GM19452 (cell line): ENCODE results near the gene YAF2.
A peak's percentile ranks its signal among the peaks of the same experiment; 100 is the strongest.

ENCODE experiments used
- ATAC-seq: cut with Tn5 transposase; IDR thresholded peaks from one replicate; pipeline ENCODE4 v1.9.1; 2021; ENCODE audit not compliant: unreplicated experiment

Gene YAF2

DNA sequence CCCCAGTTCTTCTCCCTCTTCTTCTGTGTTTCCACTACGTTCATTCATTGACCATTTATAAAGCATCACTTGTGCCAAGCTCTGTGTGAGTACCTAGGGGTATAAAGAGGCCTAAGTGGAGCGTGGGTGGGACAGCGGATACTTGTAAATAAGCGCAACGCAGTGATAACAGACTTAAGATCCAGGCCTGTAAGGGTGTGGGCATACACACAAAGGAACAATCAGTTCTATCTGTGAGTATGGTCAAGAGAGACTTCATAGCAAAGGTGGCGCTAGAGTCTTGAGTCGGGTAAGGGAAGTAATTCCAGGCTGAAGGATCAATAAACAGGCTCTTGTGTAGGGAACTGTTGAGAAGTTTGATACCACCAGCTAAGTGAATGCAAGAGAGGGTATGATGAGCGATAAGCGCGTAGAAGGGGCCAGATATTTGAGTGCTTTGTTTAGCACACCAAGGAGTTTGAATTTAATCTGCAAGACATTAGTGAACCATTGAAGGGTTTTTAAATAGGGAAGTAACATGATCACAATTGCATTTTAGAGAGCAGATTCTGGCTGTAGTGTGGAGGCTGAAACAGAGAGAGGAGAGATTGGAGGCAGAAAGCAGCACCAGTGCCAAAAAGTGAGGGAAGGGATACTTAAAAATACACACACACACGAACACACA is 92.4 kb downstream of the YAF2 start:
- ATAC-seq, result no peak

DNA sequence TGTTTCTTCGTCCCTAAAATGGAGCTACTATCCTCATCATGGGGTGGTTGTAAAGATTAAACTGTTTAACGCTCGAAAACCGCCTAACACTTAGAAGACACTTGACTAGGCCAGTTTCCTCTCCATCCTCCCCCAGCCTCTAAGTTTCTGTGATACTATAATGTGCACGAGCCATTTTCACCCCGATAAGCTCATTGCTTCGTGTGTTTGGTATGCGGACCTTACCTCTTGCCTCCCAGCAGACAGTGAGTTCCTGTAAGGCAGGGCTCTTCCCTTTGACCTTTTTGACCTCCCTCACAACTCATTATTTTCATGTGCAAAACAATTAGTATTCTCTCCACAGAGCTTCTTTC is 92.9 kb downstream of the YAF2 start:
- ATAC-seq, result peak; percentile 17

DNA sequence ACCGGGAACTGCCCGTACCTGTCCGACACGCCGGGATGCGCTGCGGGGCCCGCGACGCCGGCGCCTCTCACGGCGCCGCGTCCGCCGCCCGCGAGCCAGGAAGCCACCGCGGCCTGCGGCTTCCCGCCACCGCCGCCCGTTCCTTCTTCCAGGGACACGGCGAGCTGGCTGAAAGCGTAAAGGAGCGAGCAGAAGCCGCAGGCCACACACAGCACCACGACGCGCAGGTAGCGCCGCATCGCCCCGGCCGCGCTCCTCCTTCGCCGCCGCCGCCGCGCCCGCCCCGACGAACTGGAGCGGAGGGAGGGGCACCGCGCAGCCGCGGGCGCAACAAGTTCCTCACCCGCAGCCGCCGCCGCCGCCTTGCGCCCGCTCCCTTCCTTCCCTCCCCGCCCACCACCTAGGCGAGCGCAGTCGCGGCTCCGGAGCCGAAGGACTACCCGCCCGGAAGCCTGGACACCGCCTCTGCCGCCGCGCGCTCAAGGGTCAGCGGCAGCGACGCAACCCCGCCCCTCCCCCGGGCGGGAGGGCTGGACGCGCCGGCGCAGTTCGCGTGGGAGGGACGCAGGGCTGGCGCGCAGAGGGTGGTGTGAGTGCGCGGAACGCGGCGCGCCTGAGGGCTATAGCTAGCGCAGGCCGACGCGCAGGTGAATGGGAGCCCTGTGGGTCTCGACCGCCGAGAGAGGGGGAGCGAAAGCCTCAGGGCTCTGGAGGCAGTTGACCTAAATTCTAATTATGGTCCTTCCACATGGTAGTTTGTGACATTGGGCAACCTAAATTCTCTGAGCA is 93.4 kb downstream of the YAF2 start, which contains the start of gene GXYLT1:
Gene GXYLT1 (minus strand): TSS at position 467 of the 789 bp plus-strand sequence. CDS start 228 bp downstream, at position 239.
- ATAC-seq, result peak; percentile 93

DNA sequence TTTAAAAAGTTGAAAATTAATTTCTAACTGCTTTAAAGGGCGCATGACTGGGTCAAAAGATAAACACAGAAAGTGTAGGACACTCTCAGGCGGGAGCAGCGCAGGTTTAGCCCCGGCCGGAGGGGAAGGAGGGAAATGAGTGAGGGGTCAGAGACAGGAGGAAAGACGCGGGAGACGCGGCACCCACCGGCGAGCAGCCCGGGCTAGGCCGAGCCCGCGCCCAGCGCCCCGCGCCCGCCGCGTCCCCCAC is 94.0 kb downstream of the YAF2 start:
- no peak for ATAC-seq

DNA sequence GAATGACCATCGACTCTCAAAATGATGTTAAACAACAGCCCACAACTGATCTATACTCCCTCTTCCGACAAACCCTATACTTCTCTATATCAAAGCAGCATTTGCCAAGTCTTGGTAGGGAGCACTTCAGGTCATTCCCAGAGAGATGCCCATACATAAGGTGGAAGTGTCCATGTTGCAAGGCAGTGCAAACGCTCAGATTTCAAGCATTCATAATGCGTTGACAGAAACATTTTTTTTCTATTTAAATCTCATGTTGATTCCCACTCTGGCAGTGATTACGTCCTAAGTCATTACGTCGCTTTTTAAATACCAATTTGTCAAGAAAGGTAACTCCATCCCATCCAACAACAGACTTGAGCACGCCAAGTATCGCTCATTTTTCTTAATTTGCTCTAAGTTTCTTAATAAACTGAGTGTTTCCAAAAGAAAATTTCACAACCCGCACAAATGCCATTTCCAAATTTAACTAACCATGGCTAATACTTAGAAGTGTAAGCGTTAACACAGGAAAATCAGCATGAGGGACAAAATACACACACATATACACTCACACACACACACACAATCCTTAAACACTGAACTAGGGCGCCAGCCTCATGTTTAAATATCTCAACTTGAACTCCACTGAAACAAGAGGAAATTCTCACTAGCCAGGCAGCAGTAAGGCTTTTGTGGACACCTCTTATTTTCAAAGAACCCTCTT is 94.4 kb downstream of the YAF2 start:
- ATAC-seq, result no peak

DNA sequence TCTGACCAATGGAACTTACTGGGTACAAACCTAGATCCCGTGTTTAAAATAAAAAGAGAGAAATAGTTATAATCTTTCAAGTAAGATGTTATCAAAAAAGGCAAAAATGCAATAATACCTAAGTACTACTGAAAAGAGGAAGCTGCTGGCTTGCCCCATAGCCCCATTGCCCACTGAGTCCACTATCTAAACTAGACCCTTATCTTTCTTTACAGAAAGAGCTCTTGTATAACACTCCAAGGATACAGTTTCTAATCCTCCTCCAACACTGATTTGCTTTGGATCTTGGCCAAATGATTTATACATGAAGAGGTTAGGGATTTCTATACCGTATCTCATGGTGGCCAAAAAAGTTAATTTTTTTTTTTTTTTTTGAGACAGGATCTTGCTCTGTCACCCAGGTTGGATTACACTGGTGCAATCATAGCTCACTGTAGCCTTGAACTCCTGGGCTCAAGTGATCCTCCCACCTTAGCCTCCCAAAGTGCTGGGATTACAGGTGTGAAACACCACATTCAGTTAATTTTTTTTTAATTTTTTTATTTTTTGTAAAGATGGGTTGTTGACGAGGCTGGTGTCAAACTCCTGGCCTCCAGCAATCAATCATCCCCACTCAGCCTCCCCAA is 96.0 kb downstream of the YAF2 start:
- ATAC-seq, result no peak

DNA sequence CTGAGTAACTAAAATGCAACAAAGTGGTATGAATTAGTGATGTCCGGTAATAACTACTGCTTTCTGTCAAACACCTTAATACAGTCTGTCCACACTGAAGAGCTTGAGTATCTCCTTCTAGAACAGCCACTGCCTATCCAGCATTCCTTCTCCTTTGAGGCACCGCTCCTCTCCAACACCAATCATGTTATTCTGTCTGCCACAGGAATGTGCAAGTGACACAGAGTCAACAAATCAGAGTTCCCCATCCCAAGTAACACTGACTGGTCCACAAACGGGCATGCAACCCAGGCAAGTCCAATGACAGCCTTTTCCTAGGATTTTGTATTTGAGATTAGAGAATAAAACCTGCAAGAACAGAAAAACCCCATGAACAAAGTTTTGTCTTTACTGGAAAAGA is 97.1 kb downstream of the YAF2 start:
- no peak for ATAC-seq

DNA sequence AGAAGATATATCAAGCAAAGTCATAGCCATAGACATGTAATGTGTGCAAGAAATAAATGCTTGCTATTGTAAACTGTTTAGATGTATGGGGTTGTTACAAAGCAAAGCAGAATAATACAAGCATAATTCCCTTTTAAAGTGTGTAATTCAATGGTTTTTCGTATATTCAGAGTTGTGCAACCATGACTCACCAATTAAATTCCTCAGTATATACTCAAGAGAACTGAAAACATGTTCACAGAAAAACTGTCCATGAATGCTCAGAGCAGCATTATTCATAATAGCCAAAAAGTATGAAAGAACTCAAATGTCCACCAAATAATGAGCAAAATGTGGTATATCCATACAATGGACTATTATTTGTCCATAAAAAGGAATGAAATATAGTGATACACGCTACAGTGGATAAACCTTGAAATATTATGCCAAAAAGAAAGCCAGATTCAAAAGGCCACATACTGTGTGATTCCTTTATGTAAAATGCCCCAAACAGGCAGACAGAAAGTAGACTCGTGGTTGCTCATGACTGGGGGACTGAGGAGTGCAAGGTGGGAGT is 102.7 kb downstream of the YAF2 start:
- ATAC-seq, result no peak

DNA sequence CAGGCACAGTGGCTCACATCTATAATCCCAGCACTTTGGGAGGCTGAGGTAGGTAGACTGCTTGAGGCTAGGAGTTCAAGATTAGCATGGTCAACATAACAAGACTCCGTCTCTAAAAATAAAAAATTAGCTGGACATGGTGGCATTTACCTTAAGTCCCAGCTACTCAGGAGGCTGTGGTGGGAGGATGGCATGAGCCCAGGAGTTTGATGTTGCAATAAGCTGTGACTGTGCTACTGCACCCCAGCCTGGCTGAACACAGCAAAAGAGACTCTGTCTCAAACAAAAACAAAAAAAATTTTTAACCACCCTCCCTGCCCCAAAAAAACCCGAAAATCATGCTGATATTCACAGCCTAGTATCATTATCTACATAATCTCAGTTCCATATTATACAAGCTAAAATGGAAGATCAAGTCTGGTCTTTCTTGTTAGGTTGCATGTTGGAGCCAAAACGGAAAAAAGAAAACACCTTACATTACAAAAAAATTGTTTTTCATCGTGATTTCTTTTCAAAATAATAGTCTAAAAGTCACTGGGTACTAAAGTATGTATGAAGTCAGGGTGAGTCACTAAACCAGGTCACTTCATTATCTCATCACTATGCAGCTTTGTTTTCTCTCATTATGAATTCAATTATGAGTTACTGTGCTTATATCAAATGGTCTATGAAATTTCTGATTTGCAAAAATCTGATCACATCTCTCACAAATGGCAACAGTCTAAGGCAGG is 107.2 kb downstream of the YAF2 start:
- no peak for ATAC-seq

DNA sequence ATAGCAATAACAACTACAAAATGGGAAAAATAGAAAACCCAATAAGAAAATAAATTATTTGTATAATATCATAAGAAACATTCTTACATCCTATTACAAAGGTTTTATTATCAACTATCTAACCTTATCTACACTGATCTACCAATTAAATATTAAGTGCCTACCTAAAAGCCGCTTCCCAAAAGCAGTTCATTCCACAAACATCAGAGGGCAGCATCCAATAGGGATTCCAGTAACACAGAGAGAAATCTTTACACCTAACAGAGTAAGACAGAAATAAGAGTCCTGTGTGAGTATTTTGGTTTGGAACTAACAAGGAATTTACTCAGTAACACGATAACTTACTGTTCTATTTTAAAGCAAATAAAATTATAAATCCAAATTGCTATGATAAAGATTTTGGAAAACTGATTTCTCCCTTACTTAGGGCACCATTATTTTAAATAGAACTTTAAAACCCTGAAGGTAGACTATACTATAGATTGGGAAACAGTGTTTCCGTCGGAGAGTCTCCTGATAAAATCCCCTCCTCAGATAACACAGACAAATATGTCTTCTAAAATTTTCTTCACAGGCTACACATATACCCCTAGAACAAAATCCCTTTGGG is 108.3 kb downstream of the YAF2 start:
- ATAC-seq, result no peak

DNA sequence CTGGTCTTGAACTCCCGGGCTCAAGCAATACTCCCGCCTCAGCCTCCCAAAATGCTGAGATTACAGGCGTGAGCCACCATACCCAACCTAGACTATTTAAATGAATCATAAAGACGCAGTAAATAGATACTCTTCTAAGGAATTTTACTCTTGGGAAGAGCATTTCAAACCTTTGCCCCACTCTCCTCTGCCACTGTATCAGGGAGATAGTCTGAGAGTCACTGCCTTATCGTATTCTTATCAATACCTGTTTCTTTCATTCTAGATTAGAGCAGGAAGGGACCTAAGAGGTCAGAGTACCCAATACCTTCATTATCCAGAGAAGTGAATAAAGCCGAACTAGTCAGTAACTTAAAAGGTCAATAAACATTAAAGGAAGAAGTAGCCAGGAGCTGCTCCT is 109.2 kb downstream of the YAF2 start:
- no peak for ATAC-seq

DNA sequence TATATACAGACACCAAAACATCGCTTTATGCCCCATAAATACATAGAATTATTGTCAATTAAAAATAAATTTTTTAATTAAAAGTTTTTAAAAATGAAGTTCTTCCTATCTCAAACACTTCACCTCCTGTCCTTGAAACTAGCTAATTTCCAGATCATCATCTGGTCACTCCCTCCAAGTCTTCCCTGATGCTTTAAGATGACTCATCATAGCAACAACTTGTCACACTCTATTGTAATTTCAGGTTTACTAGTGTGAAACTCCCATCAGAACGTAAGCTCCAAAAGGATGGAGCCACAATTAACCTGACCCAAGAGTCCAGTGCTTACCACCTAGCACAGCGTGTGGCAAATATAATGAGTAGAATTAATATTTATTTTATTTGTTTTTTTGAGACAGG is 109.7 kb downstream of the YAF2 start:
- no peak for ATAC-seq

DNA sequence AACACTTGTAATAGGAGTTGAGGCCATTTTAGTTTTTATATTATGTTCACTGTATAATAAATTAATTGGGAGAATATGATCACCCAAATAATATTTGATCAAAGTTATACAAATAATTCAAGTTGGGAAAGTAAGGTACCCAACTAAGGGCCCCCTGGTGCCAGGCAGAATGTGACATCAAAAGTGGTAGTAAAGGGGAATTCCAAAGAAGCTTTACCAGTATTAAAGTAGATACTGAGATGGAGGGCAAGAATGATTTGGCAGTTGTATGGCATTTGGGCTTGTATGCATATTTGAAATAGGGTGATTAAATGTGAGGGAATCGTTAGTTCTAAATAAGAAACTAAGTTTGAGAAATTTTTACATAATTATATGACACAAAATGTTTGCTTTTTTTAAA is 111.1 kb downstream of the YAF2 start:
- no peak for ATAC-seq

DNA sequence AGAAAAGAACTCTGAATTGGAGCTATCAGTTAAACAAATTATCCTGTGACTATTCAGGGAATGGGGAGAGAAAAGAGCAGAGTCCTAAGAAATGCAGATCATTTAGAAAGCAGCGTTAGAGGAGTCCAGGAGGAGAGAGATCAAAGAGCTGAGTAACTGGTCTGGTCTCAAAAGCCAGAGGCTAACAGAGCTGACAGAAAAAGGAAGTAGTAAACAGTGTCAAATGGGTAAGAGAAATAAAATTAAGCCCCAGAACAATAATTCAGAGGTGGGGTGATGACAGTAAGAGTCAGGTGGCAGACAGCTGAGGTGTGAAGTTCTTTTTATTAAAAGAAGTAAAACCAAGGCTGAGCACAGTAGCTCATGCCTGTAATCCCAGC is 112.7 kb downstream of the YAF2 start:
- ATAC-seq, result no peak

DNA sequence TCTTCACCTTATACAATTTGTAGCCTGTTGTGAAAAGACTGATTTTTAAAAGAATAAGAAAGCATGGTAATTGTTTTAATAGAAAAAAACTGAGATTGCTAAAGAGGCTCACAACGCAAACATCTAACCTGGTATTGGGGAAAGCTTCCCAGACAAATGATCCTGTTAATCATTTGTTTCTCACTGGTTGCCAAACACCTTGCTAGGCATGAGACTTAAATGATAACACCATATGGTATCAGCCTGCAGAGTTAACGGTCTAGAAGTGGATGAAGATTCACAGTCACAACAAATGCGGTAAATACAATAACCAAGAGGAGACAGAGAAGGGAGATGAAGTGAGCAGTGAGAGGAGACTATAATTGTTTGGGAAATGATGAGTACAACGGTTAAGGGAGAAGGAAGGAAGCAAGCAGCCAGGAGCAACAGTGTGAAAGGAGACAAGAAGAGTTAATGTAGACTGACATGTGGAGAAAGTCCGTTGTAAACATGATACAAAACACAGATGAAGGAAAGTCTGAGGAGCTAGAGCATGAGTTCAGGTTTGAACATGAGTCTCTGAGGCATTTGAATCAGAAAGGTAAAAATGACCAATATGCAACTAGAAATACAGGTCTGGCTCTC is 113.2 kb downstream of the YAF2 start:
- no peak for ATAC-seq

DNA sequence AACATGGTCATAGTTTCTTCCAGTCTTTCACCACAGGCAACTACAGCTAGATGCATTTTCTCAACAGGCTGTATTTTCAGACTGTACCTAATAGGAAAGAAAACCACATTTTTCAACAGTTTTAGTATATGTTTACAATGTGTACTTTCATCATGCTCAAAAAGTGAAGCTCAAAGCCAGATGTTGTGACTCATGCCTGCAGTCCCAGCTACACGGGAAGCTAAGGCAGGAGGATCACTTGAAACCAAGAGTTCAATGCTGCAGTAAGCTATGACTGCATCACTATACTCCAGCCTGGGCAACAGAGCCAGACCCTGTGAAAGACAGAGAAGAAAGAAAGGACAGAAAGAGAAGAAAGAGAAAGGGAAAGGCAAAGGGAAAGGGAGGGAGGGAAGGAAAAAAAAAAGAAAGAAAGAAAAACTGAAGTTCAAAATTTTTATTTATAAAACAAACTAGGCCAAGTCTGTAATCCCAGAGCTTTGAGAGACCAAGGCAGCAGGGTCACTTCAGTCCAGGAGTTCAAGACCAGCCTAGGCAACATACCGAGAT is 118.9 kb downstream of the YAF2 start:
- no peak for ATAC-seq

DNA sequence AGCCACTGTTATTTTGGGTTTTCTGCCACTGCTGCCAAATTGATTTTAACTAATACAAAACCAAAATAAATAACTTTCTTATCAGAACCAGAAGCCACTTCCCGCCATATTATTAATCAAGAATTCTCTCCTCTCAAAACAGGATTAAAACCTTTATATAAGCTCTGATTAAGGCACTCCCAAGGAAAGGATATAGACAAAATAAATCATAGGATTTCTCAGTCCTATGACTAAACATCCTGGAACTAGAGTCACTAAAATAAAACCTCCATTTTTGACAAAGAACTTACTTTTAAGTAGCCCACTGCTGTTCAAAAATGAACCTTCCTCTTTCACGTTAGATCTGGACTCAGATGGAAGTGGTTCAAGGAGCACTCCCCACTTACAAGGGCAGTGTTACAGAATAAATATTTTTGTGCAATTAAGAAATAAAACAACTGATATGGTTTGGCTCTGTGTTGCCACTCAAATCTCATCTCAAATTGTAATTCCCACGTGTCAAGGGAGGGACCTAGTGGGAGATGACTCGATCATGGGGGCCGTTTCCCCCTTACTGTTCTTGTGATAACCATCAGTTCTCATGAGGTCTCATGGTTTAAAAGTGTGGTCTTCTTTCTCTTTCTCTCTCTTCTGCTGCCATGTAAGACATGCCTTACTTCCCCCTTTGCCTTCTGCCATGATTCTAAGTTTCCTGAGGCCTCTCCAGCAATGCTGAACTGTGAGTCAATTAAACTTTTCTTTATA is 119.7 kb downstream of the YAF2 start:
- ATAC-seq, result no peak

DNA sequence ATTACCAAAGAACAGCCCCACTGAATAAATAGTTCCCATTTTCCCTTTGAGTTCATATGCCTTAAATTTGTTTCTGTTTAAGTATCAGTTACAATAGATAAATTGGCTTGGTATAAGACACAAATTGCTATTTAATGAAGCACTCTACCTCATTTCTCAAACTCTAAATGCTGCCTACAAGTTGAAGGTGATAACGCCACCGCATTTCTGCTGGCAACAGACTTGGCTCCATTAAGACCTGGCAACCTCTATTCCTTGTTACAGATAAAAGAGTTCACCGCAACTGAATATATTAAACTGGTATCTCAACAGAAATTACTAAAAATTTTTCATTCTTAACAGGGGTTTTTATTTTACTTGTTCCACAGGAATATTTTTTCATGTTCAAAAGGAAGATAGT is 129.0 kb downstream of the YAF2 start:
- no peak for ATAC-seq
